Activated CD4-positive, alpha-beta T cell treated with anti-CD3 and anti-CD28 coated beads for 1 hour (primary cell): ENCODE data around the gene GGT5.
"Not testable (repeated sequence)": the region's sequence is repeated elsewhere in the genome, so short reads cannot be mapped to it uniquely, and the experiment has no call there.

Experiments
- DNase-seq: peaks from one replicate; pipeline ENCODE4 v3.0.0-alpha.2; 2020

The GGT5 gene

GRCh38 chr22:24201681-24202614 lies 42.9 kb downstream of the GGT5 start:
- DNase-seq: no peak

- no peak for DNase-seq
Measured at GRCh38 chr22:24200619-24201212, 44.2 kb downstream of the GGT5 start.

- DNase-seq: no peak
Measured at GRCh38 chr22:24198682-24199052, 46.2 kb downstream of the GGT5 start.

GRCh38 chr22:24191893-24192292 lies 53.0 kb downstream of the GGT5 start:
- no peak for DNase-seq

GRCh38 chr22:24191381-24191841 lies 53.5 kb downstream of the GGT5 start:
- no peak for DNase-seq

GRCh38 chr22:24190596-24191208 lies 54.2 kb downstream of the GGT5 start:
- DNase-seq: no peak

GRCh38 chr22:24190159-24190540 lies 54.7 kb downstream of the GGT5 start:
- no peak for DNase-seq

- no peak for DNase-seq
Measured at GRCh38 chr22:24189249-24190158, 55.4 kb downstream of the GGT5 start.

- no peak for DNase-seq
Measured at GRCh38 chr22:24188705-24189248, 56.1 kb downstream of the GGT5 start.

GRCh38 chr22:24187731-24188644 lies 56.9 kb downstream of the GGT5 start:
- no peak for DNase-seq

GRCh38 chr22:24186892-24187670 lies 57.8 kb downstream of the GGT5 start:
- DNase-seq: no peak

GRCh38 chr22:24186352-24186740 lies 58.5 kb downstream of the GGT5 start:
- no peak for DNase-seq

GRCh38 chr22:24185501-24186351 lies 59.2 kb downstream of the GGT5 start:
- no peak for DNase-seq

- DNase-seq: no peak
Measured at GRCh38 chr22:24185001-24185500, 59.8 kb downstream of the GGT5 start.

GRCh38 chr22:24184057-24184798 lies 60.7 kb downstream of the GGT5 start:
- no peak for DNase-seq

- no peak for DNase-seq
Measured at GRCh38 chr22:24183321-24184031, 61.4 kb downstream of the GGT5 start.

- not testable (repeated sequence) for DNase-seq
Measured at GRCh38 chr22:24182900-24183246, 62.0 kb downstream of the GGT5 start.
